Stimulated activated CD4-positive, alpha-beta T cell treated with anti-CD3 and anti-CD28 coated beads, Interleukin-12 subunit alpha, Interleukin-12 subunit beta, amount 100 ng/mL, for 48 hours (primary cell): ENCODE data around the gene TCF7L2.
A peak's percentile ranks its signal among the peaks of the same experiment; 100 is the strongest.

Source experiments
- DNase-seq, 3 donors: peaks; one replicate each; pipeline ENCODE4 v3.0.0-alpha.2; 2020; ENCODE audit warnings: low read depth in 2 of 3, low spot score in 1 of 3

The TCF7L2 gene

DNA sequence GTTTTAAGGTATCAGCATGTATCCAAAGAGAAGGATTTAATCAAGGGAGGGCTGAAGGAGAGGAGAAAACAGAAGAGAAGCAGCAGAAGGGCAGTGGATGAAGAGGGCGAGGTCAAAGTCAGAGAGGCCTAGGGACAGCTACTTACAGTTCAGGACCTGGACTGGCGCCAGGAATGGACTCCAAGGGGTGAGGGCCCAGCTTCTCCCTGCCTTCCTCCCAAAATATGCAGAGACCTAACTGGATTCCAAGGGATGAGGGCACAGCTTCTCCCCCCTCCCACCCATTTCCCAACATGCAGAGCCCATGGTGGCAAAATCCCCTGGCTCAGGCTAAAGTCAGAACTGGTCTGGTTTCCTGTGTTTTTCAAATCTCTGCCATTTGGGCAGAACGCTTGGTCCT lies 3.4 kb upstream of the TCF7L2 start:
- no peak for DNase-seq

- DNase-seq, result no peak
These were observed 1.9 kb upstream of the TCF7L2 start for GRCh38 chr10:112948196-112948595.

DNA sequence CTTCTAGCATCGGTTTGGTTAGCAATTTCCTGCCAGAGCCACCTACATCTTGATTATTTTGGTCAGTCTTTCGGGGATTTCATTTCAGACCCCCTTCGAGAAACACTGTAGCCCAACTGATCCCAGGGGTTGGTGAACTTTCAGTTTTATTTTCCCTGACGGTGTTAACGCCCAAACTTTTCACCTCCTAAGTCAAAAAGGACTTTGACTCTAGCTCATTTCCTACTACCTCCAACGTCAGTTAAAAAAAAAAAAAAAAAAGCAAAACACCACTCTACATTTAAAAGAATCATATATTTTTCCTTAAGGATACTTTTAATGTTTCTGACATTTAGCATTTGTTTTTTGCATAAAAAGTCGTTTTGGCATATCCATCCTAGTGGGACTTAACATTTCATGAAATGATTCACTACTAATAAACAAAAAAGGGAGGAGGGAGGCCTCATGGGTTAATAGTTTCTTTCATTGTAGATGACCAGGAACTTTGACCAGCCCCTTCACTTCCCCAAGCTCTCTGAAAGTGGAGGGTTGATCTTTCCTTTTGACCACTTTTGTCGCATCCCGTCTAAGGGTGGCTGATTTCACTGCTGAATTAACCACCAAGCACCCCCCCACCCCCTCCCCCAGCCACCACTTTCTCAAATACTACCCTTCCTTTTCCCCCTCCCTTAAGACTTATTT lies 764 bp upstream of the TCF7L2 start:
- DNase-seq, result no peak

GRCh38 chr10:112950714-112951358 lies 789 bp downstream of the TCF7L2 start:
- DNase-seq, result no peak

GRCh38 chr10:112951359-112952281 lies 1.6 kb downstream of the TCF7L2 start:
- DNase-seq, result peak in 2 of 3 donors; percentile 10 to 18

- no peak for DNase-seq
These were observed 2.5 kb downstream of the TCF7L2 start for GRCh38 chr10:112952282-112953173.

- DNase-seq, result no peak
These were observed 3.4 kb downstream of the TCF7L2 start for GRCh38 chr10:112953174-112954159.

DNA sequence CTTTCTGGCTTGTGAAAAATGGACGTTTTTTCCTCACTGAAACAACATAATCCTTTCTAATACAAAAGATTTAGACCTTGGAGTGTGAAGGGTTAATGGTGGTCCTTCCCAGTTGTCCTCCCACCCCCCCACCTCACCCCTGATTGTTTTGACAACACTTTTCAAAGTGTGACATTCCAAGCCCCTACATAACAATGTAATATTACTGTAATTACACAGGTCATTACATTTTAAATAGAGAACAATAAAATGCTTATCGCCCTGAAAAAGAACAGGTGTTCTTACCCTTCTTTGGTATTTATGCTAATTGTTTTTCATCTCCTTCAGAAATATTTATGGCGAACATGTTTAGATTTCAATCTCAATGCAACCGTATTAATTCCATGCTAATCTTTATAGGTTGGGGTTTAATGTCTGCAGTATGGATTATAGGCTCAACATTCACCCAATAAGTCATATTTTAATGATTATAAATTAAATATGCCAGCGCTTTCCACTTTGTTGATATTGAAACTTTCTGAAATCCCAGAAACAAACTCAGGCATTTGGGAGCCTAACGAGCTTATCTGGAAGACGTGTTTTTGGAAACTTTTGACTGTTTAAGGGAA lies 5.0 kb downstream of the TCF7L2 start:
- no peak for DNase-seq

DNA sequence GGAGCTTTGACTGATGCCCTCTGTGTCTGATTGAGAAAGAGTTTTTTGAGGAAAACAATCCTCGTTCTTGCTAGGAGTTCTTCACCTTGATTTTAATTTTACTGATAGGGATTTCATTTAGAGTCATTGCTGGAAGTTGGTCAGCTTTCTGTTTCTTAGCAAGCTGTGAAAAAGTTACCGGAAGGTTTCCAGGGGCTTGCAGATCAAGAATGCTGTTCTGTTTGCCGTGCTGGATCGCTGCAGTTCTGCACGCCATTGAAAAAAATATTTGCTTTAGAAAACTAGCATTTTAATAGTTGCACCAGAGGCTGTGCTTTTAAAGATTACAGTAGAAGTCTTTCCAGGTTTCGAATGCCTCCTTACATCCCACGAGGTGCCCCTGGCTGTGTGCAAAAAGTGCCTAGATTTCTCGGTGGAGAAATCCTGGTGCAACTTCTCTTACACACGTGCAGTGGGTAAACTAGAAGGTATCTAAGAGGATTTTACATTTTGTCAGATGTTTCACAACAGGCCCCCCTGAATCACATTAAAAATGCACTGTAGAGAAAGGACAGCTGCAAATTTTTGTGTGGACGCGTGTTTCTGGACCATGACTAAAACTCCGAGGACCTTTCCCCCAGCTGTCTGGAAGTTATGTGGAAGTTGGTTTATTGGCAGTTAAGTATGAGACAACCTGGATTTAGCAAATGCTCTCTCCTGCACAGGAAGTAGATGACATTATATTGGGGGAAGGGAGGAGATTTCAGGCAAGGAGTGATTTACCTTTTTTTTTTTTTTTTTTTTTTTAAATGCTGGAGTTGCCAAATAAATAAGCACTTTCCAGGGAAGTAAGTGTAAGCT lies 5.8 kb downstream of the TCF7L2 start:
- no peak for DNase-seq

- no peak for DNase-seq
These were observed 6.7 kb downstream of the TCF7L2 start for GRCh38 chr10:112956631-112957350.

DNA sequence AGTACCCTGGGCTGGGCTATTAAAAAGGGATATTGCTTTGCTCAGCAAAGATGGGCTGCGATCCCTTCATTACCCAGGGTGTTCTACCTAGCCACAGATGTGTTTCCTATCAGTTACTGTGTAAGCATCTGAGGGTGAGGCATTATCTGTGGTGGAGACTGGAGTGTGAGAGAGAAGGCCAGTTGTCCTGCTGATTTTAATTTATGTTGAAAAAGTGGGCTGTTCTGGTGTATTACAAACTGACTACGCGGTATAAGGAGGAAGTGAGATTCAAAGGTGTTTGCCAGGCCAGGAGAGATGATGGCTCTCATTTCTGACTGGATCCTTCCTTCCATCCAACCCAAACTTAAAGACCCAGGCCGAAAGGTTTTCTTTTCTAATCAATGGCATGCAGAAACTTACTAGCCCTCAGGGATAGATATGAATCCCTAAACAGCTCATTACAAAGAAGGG lies 7.6 kb downstream of the TCF7L2 start:
- DNase-seq, result no peak

DNA sequence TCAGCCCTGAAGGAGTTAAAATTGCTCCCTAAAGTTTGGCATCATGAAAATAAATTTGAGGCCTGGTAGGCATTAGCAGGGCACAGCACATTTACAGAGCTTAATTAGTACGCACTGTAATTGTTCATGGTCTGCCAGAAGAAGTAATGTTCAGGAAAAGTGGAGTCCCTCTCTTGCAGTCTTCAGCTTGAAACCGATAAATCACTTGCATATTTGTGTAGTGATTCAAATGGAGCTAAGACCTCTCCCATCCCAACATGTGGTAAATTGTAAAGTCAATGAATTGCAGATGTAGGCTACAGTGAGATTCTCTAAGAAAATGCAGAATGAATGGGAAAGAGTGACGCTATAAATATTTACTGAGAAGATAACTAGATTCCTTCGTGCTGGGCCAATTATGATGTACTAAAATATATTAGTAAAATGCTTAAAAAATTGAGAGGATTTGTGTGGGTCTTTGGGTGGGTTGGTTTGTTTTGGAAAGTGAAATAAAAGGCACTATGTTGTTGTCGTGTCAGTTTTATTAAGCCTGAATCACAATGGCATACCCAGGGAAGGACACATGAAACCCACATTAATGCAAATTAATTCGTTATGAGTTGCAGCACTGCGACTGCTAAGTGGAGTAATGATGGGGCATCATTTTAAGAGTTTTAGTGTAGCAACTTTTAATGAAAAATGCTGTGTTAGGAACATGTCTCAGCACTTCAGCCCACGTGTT lies 8.4 kb downstream of the TCF7L2 start:
- no peak for DNase-seq

DNA sequence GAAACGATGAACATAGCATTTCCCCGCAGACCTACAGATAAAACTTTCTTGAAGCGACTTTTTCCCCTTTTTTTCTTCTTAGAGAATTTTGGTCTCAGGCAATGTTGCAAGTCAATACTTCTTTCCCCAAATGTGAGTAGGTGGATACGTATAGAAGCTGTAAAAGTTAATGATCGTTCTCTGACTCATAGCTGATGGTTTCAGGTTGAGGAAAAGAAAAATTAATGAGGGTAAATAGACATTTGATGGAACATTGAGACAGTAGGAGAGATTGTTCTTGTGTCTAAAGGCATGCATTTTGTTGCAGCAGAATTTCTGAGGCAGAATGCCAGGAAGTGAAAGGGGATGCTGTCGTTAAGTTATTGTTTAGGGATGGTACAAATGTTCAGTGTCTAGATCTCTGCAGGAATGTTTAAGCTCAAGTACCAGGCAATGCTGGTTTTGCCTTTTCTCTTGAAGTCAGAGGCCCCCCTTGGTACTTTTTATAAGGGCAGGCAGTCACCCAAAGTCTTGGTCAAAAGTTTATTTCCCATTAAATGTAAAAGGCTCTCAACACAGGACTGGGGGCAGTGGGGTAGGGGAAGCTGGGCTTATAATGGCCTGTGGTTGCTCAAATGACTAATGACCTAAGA lies 9.3 kb downstream of the TCF7L2 start:
- DNase-seq, result no peak

DNA sequence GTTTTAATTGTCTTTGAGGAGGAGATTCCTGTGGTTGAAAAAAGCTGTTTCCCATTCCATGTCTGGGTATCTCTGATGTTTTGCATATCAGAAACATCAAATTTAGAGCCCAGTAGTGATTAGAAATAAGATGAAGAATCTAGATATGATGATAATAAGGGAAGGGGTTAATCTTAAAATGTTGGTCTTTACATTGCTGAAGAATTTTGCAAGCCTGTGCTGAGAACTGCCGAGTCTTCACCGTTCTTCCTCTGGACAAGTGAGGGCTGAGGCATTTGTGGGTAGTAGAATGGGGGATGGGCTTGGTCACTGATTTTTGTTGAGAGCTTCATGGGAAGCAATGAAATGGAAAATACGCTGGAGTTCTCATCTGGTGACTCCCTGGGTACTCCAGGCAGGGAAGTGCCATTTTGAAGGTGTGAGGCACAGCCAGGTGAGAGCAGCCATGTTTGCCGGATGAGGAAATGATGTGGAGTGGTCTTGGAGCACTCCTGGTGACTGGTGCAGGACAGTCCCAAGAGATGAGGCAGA lies 10.2 kb downstream of the TCF7L2 start:
- no peak for DNase-seq

GRCh38 chr10:112961609-112962008 lies 11.6 kb downstream of the TCF7L2 start:
- DNase-seq, result no peak

DNA sequence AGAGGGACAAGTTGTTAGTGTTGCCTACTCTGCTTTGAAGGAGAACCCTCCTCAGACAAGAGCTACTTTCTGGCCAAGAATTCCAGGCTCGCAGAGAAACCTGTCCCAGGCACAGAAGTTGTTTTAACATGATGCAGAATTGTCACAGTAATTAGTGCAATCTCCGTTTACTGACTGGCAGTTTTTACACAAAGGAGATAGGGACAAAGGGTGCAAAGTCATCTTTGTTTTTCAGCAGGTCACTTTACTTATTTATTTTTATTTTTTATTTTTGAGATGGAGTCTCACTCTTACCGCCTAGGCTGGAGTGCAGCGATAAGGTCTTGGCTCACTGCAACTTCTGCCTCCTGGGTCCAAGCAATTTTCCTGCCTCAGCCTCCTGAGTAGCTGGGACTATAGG lies 12.3 kb downstream of the TCF7L2 start:
- no peak for DNase-seq
